ENCODE measurements around the gene PPP2R3B. TPM values are rescaled to one million over a fixed set of nuclear protein-coding genes. Genes with fewer than 3 reads are reported as not detected.

PPP2R3B gene
- total RNA-seq, 1 experiment from 2014 or later = 19.1 TPM

DNA sequence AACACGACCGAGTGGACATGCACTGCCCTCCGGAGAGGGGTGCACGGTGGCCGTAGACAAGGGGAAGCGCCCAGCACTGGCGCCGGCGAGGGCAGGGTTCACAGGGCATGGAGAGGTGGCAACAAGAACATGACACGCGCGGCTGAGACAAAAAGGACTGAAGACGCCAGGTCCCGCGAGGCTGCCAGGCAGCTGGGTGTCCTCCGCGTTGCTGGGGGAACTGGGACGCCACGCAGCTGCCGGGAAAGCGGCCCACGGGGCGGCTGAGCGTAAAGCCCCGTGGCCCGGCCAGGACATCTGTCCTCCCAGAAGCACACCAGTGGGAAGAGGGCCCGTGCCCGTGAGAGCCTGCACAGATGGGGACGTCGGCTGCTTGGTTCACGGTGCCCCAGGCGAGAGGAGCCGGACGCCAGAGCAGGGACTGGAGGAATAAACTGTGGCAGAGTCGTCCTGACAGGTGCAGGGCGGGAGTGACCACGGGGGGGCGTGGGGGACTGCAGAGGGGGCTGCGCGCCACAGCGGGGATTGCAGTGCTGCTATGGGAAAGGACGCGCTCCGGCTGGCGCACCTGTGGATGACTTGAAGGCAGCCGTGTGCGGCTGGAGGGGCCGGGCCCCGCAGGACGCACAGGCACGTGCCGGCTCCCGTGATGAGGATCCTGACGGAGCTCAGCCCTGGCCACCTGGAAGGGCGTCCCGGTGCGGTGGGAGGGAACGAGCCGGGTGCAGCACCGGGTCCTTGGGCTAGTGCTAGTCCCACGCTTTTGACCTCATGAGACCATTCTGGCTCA lies 36.0 kb downstream of the PPP2R3B start:
- H3K79me2 ChIP-seq (ENCODE audit: insufficient read depth, low read length) = no peaks in the 10 kb centered on the region
- no peak for DNase-seq (ENCODE audit: low read depth, low spot score)
- H3K9ac ChIP-seq (ENCODE audit: low read length) = no peak overlapping the region
- no peaks in the 10 kb centered on the region for H3K9me3 ChIP-seq (ENCODE audit: control insufficient read depth in 1 of 2, insufficient read depth in 1 of 2, low read depth in 1 of 2, low read length in 2 of 2)
- TF ChIP-seq, protein P1, sequence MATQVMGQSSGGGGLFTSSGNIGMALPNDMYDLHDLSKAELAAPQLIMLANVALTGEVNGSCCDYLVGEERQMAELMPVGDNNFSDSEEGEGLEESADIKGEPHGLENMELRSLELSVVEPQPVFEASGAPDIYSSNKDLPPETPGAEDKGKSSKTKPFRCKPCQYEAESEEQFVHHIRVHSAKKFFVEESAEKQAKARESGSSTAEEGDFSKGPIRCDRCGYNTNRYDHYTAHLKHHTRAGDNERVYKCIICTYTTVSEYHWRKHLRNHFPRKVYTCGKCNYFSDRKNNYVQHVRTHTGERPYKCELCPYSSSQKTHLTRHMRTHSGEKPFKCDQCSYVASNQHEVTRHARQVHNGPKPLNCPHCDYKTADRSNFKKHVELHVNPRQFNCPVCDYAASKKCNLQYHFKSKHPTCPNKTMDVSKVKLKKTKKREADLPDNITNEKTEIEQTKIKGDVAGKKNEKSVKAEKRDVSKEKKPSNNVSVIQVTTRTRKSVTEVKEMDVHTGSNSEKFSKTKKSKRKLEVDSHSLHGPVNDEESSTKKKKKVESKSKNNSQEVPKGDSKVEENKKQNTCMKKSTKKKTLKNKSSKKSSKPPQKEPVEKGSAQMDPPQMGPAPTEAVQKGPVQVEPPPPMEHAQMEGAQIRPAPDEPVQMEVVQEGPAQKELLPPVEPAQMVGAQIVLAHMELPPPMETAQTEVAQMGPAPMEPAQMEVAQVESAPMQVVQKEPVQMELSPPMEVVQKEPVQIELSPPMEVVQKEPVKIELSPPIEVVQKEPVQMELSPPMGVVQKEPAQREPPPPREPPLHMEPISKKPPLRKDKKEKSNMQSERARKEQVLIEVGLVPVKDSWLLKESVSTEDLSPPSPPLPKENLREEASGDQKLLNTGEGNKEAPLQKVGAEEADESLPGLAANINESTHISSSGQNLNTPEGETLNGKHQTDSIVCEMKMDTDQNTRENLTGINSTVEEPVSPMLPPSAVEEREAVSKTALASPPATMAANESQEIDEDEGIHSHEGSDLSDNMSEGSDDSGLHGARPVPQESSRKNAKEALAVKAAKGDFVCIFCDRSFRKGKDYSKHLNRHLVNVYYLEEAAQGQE (IDR thresholded peaks at IDR 0.05; ENCODE audit: low read depth) = no peak
- no peak for TF ChIP-seq TCF7L2 (IDR thresholded peaks at IDR 0.05; ENCODE audit: borderline replicate concordance, extremely low read depth, insufficient read depth, insufficient read length)
- TF ChIP-seq EGR1 (IDR thresholded peaks at IDR 0.05; ENCODE audit: low read depth) = no peak
- no peak for TF ChIP-seq RAD21 (IDR thresholded peaks at IDR 0.05; ENCODE audit: low read depth)
- TF ChIP-seq, protein P2, sequence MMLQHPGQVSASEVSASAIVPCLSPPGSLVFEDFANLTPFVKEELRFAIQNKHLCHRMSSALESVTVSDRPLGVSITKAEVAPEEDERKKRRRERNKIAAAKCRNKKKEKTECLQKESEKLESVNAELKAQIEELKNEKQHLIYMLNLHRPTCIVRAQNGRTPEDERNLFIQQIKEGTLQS (IDR thresholded peaks at IDR 0.05) = no peak
- TF ChIP-seq ZNF274 (IDR thresholded peaks at IDR 0.05; ENCODE audit: low read depth, low read length) = no peak
- TF ChIP-seq JUND (IDR thresholded peaks at IDR 0.05) = no peak
- no peak for TF ChIP-seq FOSL1 (IDR thresholded peaks at IDR 0.05; ENCODE audit: low read depth)
- TF ChIP-seq, protein P3, sequence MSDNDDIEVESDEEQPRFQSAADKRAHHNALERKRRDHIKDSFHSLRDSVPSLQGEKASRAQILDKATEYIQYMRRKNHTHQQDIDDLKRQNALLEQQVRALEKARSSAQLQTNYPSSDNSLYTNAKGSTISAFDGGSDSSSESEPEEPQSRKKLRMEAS (IDR thresholded peaks at IDR 0.05) = no peak
- no peak for TF ChIP-seq CEBPB (IDR thresholded peaks at IDR 0.05; ENCODE audit: low read depth)
- no peak for TF ChIP-seq CBX3 (IDR thresholded peaks at IDR 0.05; ENCODE audit: low read depth)
- no peak for TF ChIP-seq YY1 (IDR thresholded peaks at IDR 0.05; ENCODE audit: extremely low read depth, insufficient replicate concordance, low read depth, low read length)
- TF ChIP-seq, protein P4, sequence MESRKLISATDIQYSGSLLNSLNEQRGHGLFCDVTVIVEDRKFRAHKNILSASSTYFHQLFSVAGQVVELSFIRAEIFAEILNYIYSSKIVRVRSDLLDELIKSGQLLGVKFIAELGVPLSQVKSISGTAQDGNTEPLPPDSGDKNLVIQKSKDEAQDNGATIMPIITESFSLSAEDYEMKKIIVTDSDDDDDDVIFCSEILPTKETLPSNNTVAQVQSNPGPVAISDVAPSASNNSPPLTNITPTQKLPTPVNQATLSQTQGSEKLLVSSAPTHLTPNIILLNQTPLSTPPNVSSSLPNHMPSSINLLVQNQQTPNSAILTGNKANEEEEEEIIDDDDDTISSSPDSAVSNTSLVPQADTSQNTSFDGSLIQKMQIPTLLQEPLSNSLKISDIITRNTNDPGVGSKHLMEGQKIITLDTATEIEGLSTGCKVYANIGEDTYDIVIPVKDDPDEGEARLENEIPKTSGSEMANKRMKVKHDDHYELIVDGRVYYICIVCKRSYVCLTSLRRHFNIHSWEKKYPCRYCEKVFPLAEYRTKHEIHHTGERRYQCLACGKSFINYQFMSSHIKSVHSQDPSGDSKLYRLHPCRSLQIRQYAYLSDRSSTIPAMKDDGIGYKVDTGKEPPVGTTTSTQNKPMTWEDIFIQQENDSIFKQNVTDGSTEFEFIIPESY (IDR thresholded peaks at IDR 0.05; ENCODE audit: extremely low read depth, insufficient replicate concordance, low read length) = no peak
- no peak for TF ChIP-seq EZH2phosphoT487 (IDR thresholded peaks at IDR 0.05; ENCODE audit: borderline replicate concordance)
- no peak for TF ChIP-seq POLR2AphosphoS5 (IDR thresholded peaks at IDR 0.05; ENCODE audit: low read depth, low read length)
- no peak for TF ChIP-seq EZH2 (IDR thresholded peaks at IDR 0.05)
- no peak for TF ChIP-seq SRF (IDR thresholded peaks at IDR 0.05; ENCODE audit: low read depth)
- TF ChIP-seq, protein P5, sequence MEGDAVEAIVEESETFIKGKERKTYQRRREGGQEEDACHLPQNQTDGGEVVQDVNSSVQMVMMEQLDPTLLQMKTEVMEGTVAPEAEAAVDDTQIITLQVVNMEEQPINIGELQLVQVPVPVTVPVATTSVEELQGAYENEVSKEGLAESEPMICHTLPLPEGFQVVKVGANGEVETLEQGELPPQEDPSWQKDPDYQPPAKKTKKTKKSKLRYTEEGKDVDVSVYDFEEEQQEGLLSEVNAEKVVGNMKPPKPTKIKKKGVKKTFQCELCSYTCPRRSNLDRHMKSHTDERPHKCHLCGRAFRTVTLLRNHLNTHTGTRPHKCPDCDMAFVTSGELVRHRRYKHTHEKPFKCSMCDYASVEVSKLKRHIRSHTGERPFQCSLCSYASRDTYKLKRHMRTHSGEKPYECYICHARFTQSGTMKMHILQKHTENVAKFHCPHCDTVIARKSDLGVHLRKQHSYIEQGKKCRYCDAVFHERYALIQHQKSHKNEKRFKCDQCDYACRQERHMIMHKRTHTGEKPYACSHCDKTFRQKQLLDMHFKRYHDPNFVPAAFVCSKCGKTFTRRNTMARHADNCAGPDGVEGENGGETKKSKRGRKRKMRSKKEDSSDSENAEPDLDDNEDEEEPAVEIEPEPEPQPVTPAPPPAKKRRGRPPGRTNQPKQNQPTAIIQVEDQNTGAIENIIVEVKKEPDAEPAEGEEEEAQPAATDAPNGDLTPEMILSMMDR (IDR thresholded peaks at IDR 0.05 in 2 of 3, conservative IDR thresholded peaks at IDR 0.05 in 1 of 3; ENCODE audit: borderline replicate concordance in 1 of 3, insufficient read depth in 1 of 3, low read depth in 2 of 3, low read length in 2 of 3) = no peak
- H3K27me3 ChIP-seq (ENCODE audit: insufficient read depth, low read length) = no peaks in the 10 kb centered on the region
- no peaks in the 10 kb centered on the region for H3K4me1 ChIP-seq (ENCODE audit: control insufficient read depth in 1 of 2, insufficient read depth in 2 of 2, low read length in 2 of 2)
- no peaks in the 10 kb centered on the region for H3K9me2 ChIP-seq (ENCODE audit: insufficient read depth)
- BruUV-seq (replicated peaks) = no TSS peak
- no peak overlapping the region for H3K4me3 ChIP-seq (replicated peaks in 1 of 2; ENCODE audit: low read depth in 1 of 2, low read length in 2 of 2)
- no peak overlapping the region for H2AFZ ChIP-seq (ENCODE audit: low read depth, low read length, poor library complexity, severe bottlenecking)
- no peak overlapping the region for H3K27ac ChIP-seq (ENCODE audit: low read depth, low read length)
- intact Hi-C loops (cut with micrococcal nuclease) = no loop called here
- RAD21 ChIA-PET (ENCODE audit: low non-redundant PET in 1 of 2, low total read pairs in 2 of 2, uncharacterized antibody in 2 of 2, unreplicated experiment in 2 of 2) = no interaction called here
- ATAC-seq = no peak
- H3K4me2 ChIP-seq (ENCODE audit: low read length) = no peak overlapping the region
- no peaks in the 10 kb centered on the region for H3K36me3 ChIP-seq (ENCODE audit: control insufficient read depth in 1 of 2, insufficient read depth in 2 of 2, low read length in 2 of 2)
- H4K20me1 ChIP-seq (ENCODE audit: insufficient read depth) = no peaks in the 10 kb centered on the region
- CTCF ChIA-PET = no interaction called here
- POLR2A ChIA-PET = no interaction called here

All from HCT116 (cell line).